GM11168 (cell line): Measurements from ENCODE around the gene CPHXL2.

Experiments
- in situ Hi-C: fragments of 300-500 bp; cut with MboI; formaldehyde crosslinking; loops from one replicate; pipeline ENCODE4 v1.12.0; 2022; ENCODE audit warnings: low sequenced_read_pairs; ENCODE audit not compliant: unreplicated experiment

Gene CPHXL2

DNA sequence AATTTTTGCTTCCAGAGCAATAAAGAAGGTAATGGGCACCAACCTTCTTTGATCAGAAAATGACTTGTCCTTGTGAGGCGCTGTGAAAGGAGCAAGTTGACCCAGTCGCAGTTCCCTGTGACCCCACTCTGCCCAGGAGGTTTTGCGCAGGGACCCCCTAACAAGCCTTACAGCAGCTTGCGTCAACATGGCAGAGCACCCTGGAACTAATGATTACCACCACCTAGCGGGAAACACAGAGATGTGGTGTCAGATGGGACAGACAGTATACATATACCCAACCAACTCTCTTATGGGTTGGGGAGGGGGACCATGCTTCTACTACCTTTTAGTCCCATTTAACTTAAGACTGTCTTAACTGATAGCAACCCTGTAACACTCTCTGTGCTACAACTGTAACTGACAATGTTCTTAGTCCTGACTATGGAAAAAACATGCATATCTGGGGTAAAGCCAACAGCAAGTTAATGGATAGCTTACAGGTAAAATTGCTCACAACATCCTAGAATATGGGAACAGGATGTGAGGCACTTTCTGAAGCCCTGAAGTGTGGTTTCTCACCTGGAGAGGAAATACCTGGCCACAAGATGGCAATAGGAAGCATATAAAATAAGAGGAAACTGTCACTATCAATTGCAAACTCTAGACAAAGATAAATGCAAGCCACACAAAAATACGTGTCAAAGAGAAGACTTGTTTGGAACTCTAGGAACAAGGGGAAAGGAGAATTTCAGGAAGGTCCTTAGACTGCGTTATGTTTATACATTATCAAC lies 32.4 kb downstream of the CPHXL2 start:
- in situ Hi-C loops: no loop called here

DNA sequence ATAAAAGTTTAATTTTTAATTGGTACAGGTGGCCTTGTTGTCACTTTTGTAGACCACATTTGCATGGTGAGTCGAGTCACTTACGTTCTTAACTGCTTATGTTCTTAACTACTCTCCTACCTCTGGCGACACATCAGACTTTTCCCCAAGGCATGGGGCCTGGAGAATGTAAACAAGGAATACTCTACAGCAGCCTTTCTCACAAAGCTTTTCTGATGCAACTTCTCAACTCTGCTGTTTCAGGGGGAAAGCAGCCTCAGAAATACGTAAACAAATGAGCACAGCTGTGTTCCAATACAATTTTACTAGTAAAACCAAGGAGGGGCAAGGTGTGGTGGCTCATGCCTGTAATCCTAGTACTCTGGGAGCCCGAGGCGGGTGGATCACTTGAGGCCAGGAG lies 36.2 kb downstream of the CPHXL2 start:
- in situ Hi-C loops: no loop called here

DNA sequence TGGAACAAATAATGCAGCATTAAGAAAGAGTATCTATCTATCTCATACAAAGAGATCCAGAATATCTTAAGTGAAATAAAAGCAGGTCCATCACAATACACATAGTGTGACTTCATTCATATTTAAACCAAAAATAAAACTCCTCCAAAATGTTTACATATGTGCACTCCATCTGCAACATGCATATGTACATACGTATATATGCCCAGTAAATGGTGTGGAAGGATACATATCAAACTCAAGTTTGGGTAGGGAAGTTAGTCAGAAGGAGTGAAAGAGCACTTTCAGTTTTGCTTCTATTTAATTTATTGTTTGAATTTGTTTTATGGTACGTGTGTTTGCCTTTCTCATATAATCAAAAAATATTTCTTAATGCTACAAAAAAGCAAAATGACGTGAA lies 41.8 kb downstream of the CPHXL2 start:
- in situ Hi-C loops: loop anchor here (5.0 kb wide), 1 partner anchor 127 kb away; no protein-coding TSS in a partner anchor

DNA sequence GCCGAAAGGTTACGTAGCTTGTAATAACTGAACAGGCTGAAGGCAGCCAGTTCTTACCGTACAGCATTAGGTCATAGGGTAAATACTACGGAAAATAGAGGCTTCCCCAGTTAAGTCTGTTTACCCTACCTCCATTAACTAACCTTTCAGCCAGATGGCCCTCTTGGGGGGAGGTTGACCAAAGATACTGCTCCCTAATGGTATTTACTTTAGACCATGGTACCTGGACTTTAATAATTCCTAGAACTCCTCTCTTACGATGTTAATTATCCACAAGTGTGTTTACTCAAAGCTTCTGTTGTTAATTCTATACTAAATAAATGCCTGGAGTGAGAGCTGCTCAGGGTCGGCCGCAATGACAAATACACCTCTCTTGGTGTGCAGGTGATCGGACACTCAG lies 44.0 kb downstream of the CPHXL2 start:
- in situ Hi-C loops: no loop called here

DNA sequence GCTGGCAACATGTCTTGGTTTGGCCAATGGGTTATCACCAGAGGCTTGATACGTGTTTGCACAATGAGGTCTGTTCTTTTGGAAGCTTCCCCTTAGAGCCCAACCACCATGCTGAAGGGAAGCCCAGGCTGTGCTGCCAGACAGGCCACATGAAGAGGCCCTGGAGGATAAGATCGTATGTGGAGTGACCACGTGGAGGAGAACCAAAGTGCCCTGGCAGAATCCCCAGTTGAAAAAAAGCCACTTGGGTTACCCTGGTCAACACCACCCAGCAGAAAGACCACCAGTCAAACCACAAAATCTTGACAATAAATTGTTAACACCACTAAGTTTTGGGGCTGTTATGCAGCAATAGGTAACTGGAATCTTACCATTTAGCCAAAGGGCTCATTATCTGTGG lies 46.8 kb downstream of the CPHXL2 start:
- in situ Hi-C loops: no loop called here

DNA sequence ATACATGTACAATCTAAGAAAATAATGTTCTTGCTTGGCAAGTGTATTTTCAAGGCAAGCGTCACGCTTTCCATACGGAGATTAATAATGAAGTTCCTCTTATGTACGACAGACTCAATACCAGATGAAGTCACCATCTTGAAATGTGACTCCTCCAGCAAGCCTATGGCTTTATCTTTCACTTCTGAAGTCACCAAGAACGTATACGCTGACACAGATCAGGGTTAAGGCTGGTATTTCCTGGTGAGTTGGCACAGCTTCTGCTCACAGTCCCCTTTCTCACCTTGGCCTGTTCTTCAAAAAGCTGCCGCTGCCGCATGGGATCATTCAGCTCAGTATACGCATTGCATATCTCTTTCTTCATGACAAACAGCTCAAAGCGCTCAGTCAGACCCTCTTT lies 47.7 kb downstream of the CPHXL2 start:
- in situ Hi-C loops: no loop called here

DNA sequence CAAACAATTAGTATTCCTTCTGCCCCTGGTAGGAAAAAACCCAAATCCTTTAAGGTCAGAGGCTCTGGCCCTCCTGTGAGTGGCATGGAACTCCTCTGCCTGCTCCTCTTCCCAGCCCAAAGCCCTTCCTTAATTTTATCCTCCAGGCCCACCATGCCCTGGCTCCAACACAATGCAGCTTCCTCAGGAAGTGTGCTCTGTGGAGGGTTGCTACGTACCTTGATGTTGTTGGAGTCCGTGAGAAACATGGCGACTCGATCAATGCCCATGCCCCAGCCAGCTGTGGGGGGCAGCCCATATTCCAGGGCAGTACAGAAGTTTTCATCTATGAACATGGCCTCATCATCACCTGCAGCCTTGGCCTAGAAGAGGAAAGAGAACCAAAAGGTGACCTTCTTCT lies 48.5 kb downstream of the CPHXL2 start:
- in situ Hi-C loops: no loop called here

DNA sequence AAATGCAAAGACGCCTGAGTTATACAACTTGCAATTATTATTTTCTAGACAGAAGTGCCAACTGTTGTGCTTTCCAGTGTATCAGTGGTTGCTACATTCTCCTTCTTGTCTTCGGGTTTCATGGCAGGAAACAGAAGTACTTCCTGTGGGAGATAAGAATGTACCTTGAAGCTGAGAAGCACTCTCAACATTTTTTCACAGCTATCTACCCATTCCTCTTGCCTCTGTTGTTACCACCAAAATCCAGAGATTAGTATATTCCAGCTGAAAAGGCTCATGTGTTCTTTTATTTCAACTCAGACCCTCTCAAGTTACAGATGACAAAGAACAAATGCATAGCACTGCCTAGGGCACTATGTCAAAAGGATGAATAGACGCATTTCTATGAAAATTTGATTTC lies 49.0 kb downstream of the CPHXL2 start:
- in situ Hi-C loops: no loop called here

DNA sequence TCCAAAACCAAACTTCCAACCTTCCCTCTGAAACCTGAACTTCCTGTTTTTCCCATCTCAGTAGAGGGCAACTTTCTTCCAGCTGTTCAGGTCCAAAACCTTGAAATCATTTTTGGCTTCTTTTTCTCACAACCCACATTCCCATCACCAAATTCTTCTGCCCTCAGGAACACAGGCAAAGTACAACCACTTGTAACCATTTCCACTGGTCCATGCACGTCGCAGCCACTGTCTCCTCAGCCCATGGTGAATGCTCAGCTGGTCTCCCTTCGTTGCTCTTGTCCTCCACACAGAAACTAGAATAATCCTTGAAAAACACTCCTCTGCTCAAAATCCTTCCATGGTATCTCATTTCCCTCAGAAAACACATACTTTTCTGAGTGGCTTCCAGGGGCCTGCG lies 50.0 kb downstream of the CPHXL2 start:
- in situ Hi-C loops: no loop called here

DNA sequence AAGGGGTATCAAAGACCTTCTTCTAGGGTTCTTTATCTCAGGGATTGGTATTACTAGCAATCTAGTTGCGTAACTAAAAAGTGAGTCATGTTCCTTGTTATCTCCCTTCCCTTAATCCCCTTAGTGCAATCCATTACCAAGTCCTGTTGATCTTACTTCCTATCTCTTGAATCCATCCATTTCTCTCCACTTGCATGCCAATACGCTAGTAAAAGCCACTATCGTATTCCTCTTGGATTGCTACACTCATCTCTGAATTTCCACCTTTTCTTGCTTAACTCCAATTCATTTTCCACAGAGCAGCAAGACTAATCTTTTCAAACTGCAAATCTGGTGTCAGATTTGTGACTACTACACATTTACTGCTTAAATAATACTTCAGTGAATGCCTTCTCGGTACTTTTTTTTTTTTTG lies 51.9 kb downstream of the CPHXL2 start:
- in situ Hi-C loops: no loop called here

DNA sequence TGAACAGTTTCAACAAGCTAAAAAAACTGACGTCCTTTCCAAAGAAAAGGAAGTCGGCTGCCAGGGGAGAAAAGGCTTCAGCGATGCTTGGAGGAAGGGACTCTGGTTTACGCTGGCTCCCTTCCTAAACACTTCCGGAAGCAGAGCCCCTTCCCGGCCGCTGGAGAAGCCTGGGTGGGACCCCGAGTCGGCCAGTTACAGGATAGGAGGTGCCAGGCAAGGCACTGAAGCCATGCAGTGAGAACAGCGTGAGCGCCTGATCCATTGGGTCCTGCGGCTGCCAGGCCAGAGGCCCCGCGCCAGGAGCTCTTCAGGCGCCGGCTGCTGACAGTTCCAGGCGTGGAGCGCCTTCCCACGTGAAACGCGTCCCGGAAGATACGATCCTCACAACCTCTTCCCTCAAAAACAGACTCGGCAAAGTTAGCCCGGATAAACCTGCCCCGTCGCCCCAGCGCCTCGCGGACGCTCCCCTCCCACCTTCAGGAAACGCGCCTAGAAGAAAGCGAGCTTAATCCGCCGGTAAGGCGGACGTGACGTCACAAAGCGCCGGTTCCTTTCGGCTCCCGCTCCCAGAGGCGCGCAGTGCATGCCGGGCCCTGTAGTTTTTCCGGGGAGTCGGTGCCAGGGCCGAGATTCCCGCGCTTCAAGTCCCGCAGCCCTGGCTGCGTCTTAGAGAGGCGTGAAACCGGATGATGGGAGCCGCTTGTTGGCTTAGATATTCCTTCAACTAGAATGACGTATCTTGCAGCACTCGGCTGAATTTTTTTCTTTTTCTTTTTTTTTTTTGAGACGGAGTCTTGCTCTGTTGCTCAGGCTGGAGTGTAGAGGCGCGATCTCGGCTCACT lies 53.8 kb downstream of the CPHXL2 start, which contains the start of gene ADAT1:
Gene ADAT1, minus strand, starts transcription at position 521 of the 845 bp plus-strand sequence. CDS start 2,482 bp downstream, outside the sequence.
- in situ Hi-C loops: no loop called here

DNA sequence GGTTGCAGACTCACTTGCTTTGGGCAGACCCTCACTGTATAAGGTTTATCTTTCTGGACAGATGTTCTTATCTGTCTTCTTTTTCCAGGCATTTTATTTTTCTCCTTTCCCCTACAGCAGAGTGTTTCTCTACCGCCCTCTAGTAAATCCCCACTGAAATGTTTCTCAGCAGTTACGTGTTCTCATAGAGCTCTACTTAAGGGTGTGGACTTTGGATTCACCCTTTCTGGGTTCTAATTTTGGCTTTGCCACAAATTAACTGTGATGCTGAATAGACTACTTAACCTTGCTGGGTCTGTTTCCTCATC lies 55.7 kb downstream of the CPHXL2 start:
- in situ Hi-C loops: no loop called here

DNA sequence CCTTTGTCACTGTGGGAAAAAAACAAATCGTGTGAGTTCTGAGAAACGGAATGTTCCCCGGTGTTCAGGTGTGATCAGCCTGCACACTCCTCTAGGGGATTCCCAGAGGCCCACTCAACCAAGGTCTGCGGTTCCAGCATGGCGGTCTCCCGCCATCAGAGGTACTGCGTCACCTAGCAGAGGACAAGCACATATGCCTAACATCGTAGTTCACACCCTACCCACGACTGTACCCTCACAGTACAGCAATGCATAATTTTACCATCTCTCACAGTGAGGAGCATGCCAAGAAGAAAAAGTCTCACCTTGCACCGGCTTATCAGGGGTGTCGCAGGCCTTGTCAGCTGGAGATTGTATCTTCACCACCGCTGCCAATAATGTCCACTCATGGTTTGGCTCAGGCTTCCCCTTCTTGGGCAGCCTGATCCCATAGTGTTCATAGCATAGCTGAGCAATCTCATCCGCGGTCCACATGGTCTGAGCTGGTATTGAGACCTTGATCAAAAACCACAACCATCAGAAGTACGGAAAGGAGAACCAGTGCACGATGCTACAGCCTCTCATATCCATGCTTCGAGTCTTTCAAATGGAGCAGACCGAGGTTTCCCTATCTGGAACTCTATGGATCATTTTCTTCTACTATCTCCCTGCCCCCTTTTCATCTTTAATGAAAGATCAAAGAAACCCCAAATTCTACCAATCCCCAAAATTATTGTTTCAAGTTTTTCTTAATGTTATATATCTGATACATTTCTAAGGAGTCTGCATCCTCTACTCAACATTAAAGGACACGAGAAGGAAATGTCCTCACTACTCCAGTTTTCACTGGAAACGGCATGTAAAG lies 56.3 kb downstream of the CPHXL2 start:
- in situ Hi-C loops: no loop called here

DNA sequence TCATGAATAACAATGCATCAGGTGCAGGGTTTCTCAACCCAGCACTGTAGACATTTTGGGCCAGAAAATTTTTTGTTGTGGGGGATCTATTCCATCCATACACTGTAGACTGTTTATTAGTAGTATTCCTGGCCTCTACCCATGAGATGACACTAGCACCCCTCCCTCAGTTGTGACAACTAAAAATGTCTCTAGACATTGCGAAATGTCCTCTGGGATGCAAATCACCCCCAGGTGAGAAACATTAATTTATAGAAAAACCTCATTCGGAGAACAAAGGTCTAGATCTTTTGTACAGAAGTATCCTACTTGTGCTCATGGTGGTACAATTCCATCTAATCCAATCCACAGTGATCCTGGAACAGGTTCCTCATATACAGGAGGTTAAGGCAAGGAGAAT lies 58.0 kb downstream of the CPHXL2 start:
- in situ Hi-C loops: no loop called here

DNA sequence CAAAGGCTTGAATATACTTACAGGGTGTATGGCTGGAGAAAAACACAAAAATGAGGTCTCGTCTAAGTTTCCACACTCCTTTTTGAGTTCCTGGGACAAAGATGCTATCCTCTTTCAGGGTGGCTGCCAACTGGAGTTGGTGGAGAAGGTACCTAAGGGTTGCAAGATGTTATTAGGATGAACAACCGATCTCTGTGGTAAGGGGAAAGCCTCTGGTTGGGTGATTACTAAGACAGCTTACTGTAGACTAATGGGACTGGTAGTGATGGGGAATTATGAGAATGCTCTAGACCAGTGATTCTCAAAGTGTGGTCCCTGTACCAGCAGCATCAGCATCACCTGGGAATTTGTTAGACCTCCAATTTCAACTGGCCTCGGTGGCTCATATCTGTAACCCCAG lies 59.7 kb downstream of the CPHXL2 start:
- in situ Hi-C loops: no loop called here

DNA sequence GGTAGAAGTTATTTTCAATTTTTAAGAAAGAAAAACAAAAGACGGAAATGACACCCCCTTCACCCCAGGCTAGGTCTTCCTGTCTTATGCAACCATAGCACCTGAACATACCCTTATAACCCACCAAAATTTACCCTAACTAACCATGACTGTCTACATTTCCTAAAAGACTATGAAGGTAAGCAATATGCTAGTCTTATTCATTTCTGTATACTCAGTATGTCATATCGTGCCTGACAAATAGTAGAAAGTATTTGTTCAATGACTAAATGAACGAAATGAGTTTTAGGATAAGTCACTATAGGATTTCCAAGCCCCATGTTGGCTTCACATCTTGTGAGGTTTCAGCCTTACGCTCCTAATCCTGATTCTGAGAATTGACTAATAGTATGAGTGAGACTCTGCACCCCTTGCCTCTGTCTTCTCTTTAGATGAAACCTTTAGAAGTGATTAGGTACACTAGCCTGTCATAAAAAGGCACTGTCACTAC lies 60.2 kb downstream of the CPHXL2 start:
- in situ Hi-C loops: no loop called here

DNA sequence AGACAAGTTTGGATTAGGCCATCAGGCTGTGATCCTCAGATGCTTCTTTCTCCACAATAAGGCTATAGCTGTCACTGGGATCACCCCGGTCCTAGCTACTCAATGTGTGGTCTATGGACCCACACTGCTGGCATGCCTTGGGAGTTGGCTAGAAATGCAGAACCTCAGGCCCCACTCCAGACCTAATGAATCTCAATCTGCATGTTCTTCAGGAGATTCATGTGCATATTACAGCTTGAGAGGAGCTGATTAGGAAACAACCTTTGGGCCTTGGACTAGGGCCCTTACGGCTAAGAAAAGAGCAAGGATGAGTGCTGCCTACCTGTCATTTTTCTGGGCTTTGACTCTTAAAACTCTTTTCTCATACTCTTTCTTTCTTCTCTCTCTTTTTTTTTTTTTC lies 61.2 kb downstream of the CPHXL2 start:
- in situ Hi-C loops: no loop called here

DNA sequence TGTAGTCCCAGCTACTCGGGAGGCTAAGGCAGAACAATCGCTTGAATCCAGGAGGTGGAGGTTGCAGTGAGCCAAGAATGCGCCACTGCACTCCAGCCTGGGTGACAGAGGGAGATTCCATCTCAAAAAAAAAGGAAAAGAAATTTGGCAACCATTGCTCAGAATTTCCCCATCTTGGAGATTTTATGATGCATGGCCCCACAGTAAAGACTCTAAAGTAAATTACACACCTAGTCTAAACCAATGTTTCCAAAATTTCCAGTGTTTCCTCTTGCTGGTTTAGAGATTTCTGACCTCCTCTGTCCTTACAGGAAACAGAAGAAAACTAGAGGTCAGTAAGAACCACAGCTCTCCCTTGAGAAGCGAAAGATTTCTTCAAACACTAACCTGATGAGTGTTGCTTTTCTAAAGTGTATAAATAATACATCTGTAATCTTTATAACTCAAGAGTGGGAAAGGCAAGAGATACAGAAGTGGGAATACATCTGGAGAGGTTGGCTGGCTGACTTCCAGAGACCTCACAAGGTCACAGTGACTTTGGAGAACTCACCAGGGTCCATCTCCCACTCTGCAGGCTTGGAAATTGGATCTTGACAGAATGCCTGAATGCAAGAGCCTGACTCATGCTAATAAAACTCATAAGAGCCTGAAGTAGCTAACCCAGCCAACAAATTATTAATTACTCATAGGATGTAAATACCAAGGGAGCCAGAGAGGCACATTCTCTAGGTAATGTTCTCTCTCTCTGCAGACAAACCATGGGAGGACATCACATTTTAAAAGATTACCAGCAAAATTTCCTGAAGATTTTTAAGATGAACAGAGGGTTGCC lies 62.5 kb downstream of the CPHXL2 start:
- in situ Hi-C loops: no loop called here
